PFSK-1 (cell line): ENCODE data around the gene ZNF431.

Experiments
- POLR2AphosphoS5 ChIP-seq: IDR thresholded peaks from 2 replicates; pipeline ENCODE4 v1.6.1; 2012; ENCODE audit warnings: low read depth, mild to moderate bottlenecking, control low read depth, low read length, moderate library complexity
- SIN3A ChIP-seq: IDR thresholded peaks from 2 replicates; pipeline ENCODE4 v1.6.1; 2012; ENCODE audit warnings: mild to moderate bottlenecking, low read length, moderate library complexity, borderline replicate concordance; ENCODE audit not compliant: insufficient read depth
- TAF1 ChIP-seq: IDR thresholded peaks from 2 replicates; pipeline ENCODE4 v1.6.1; 2012; ENCODE audit warnings: low read length, control low read depth, borderline replicate concordance; ENCODE audit not compliant: insufficient read depth
- TF ChIP-seq, protein P1 (sequence below), 2 experiments: IDR thresholded peaks; 2 replicates each; pipeline versions ENCODE4 v1.6.1 to v1.8.0; 2011 to 2012; ENCODE audit warnings: low read depth in 2 of 2, low read length in 2 of 2, control low read depth in 1 of 2, inconsistent platforms in 1 of 2, mild to moderate bottlenecking in 1 of 2, moderate library complexity in 1 of 2; ENCODE audit not compliant: insufficient read depth in 1 of 2

DNA sequence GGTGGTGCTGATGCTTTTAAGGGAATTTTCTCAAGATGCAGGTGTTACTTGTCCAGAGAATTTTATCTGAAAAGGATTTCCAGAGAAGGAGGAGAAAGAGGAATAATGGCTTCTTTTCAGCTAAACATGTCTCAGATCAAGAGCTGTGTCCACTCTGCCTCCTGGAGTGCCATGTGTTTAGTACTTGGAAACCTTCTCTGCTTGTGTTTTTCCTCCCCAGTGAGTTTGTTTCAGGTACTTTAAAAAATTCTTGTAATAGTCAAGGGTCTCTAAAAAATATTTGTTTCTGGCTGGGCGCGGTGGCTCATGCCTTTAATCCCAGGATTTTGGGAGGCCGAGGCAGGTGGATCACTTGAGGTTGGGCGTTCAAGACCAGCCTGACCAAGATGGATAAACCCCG, 22.7 kb downstream of the ZNF431 start:
- TF ChIP-seq POLR2AphosphoS5 (no peak), TAF1 (no peak), SIN3A (no peak)
- TF ChIP-seq, protein P1, sequence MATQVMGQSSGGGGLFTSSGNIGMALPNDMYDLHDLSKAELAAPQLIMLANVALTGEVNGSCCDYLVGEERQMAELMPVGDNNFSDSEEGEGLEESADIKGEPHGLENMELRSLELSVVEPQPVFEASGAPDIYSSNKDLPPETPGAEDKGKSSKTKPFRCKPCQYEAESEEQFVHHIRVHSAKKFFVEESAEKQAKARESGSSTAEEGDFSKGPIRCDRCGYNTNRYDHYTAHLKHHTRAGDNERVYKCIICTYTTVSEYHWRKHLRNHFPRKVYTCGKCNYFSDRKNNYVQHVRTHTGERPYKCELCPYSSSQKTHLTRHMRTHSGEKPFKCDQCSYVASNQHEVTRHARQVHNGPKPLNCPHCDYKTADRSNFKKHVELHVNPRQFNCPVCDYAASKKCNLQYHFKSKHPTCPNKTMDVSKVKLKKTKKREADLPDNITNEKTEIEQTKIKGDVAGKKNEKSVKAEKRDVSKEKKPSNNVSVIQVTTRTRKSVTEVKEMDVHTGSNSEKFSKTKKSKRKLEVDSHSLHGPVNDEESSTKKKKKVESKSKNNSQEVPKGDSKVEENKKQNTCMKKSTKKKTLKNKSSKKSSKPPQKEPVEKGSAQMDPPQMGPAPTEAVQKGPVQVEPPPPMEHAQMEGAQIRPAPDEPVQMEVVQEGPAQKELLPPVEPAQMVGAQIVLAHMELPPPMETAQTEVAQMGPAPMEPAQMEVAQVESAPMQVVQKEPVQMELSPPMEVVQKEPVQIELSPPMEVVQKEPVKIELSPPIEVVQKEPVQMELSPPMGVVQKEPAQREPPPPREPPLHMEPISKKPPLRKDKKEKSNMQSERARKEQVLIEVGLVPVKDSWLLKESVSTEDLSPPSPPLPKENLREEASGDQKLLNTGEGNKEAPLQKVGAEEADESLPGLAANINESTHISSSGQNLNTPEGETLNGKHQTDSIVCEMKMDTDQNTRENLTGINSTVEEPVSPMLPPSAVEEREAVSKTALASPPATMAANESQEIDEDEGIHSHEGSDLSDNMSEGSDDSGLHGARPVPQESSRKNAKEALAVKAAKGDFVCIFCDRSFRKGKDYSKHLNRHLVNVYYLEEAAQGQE (IDR thresholded peaks at IDR 0.05; ENCODE audit: insufficient read depth in 1 of 2, low read depth in 2 of 2, low read length in 2 of 2), result no peak
